ELF-1 (cell line): Measurements from ENCODE around the gene ZBTB17.
"Not testable (repeated sequence)": the region's sequence is repeated elsewhere in the genome, so short reads cannot be mapped to it uniquely, and the experiment has no call there.

ENCODE experiments used
- DNase-seq: peaks from one replicate; pipeline ENCODE4 v3.0.0-alpha.2; 2016; ENCODE audit warnings: low read depth, low spot score

Gene ZBTB17

DNA sequence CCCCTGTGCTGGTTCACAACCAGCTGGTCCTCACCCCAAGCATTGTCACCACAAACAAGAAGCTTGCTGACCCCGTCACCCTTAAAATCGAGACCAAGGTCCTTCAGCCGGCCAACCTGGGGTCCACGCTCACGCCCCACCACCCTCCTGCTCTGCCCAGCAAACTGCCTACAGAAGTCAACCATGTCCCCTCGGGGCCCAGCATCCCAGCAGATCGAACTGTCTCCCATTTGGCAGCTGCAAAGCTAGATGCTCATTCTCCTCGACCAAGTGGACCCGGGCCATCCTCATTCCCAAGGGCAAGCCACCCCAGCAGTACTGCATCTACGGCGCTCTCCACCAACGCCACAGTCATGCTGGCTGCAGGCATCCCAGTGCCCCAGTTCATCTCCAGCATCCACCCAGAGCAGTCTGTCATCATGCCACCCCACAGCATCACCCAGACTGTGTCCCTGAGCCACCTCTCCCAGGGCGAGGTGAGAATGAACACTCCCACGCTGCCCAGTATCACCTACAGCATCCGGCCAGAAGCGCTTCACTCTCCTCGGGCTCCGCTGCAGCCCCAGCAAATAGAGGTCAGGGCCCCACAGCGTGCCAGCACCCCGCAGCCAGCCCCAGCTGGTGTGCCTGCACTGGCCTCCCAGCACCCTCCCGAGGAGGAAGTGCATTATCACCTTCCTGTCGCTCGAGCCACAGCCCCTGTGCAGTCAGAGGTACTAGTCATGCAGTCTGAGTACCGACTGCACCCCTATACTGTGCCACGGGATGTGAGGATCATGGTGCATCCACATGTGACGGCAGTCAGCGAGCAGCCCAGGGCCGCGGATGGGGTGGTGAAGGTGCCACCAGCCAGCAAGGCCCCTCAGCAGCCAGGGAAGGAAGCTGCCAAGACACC, 40.6 kb downstream of the ZBTB17 start:
- DNase-seq: no peak

DNA sequence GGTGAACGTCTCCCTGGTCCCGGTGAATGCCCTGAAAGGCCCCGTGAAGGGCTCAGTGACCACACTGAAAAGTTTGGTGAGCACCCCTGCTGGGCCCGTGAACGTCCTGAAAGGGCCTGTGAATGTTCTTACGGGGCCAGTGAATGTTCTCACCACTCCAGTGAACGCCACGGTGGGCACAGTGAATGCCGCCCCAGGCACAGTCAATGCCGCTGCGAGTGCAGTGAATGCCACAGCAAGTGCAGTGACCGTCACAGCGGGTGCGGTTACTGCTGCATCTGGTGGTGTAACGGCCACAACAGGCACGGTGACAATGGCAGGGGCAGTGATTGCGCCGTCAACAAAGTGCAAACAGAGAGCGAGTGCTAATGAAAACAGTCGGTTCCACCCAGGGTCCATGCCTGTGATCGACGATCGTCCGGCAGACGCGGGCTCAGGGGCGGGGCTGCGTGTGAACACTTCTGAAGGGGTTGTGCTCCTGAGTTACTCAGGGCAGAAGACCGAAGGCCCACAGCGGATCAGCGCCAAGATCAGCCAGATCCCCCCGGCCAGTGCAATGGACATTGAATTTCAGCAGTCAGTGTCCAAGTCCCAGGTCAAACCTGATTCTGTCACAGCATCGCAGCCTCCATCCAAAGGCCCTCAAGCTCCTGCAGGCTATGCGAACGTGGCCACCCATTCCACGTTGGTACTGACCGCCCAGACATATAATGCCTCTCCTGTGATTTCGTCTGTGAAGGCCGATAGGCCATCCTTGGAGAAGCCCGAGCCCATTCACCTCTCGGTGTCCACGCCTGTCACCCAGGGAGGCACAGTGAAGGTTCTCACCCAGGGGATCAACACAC, 41.5 kb downstream of the ZBTB17 start:
- no peak for DNase-seq

- DNase-seq: no peak
Measured at GRCh38 chr1:15933684-15934083, 42.2 kb downstream of the ZBTB17 start.

DNA sequence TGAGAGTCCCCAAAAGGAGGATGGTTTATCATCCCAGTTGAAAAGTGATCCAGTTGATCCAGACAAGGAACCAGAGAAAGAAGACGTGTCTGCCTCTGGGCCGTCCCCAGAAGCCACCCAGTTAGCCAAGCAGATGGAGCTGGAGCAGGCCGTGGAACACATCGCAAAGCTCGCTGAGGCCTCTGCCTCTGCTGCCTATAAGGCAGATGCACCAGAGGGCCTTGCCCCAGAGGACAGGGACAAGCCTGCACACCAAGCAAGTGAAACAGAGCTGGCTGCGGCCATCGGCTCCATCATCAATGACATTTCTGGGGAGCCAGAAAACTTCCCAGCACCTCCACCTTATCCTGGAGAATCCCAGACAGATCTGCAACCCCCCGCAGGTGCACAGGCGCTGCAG, 43.3 kb downstream of the ZBTB17 start:
- DNase-seq: no peak

DNA sequence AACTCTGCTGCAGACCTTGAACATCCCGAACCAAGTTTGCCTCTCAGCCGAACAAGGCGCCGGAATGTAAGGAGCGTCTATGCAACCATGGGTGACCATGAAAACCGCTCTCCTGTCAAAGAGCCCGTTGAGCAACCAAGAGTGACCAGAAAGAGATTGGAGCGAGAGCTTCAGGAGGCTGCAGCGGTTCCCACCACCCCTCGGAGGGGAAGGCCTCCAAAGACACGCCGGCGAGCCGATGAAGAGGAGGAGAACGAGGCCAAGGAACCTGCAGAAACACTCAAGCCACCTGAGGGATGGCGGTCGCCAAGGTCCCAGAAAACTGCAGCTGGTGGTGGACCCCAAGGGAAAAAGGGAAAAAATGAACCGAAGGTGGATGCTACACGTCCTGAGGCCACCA, 44.0 kb downstream of the ZBTB17 start:
- DNase-seq: no peak

DNA sequence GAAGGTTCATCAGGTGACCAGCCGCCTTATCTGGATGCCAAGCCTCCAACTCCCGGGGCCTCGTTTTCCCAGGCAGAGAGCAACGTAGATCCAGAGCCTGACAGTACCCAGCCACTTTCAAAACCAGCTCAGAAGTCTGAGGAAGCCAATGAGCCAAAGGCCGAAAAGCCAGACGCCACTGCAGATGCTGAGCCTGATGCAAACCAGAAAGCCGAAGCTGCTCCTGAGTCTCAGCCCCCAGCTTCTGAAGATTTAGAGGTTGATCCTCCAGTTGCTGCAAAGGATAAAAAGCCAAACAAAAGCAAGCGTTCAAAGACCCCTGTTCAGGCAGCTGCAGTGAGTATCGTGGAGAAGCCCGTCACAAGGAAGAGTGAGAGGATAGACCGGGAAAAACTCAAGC, 44.5 kb downstream of the ZBTB17 start:
- no peak for DNase-seq

GRCh38 chr1:15928971-15929965, 46.6 kb downstream of the ZBTB17 start:
- DNase-seq: no peak

- not testable (repeated sequence) for DNase-seq
Measured at GRCh38 chr1:15926448-15926847, 49.5 kb downstream of the ZBTB17 start.

GRCh38 chr1:15923241-15923640, 52.7 kb downstream of the ZBTB17 start:
- no peak for DNase-seq

DNA sequence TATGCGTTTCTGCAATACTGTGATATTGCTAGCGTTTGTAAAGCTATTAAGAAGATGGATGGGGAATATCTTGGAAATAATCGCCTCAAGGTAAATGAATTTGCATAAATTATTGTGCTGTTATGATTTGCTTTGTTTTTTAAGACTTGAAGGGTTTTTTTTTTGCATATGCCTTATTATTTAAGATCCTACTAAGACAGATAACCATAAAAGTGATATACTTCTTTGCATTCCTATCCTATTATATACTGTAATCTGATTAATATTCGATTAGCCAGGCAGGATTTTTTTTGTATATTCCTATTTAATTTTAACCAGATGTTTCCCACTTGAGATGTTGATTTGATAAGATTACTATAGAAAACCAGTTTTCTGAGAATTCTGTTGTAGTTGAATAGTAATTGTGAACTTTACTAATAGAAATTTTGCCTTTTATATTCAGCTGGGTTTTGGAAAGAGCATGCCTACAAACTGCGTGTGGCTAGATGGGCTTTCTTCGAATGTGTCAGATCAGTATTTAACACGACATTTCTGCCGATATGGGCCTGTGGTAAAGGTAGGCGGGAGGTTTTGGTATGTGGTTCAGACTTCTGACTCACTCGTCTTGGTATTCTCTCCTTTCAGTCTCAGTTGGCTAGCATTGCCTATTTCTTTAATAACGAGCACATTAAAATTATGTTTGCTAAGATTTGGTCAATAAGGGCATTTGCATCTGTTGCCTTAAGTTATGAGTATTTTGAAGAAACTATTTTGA, 56.8 kb downstream of the ZBTB17 start:
- no peak for DNase-seq

- DNase-seq: no peak
Measured at GRCh38 chr1:15916916-15917315, 59.0 kb downstream of the ZBTB17 start.

DNA sequence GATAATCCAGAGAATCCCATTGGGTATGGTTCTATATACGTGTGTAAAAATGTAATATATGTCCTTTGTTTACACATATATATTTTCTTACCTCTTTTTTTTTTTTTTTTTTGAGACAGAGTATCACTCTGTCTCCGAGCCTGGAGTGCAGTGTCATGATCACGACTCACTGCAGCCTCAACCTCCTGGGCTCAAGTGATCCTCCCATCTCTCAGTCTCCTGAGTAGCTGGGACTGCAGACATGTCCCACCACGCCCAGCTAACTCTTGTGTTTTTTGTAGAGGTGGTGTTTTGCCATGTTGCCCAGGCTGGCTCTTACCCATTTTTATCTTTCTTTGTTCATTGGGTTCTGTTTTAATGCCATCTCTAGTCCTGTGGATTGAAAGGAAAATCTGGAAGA, 59.5 kb downstream of the ZBTB17 start:
- no peak for DNase-seq

- no peak for DNase-seq
Measured at GRCh38 chr1:15915991-15916390, 59.9 kb downstream of the ZBTB17 start.

DNA sequence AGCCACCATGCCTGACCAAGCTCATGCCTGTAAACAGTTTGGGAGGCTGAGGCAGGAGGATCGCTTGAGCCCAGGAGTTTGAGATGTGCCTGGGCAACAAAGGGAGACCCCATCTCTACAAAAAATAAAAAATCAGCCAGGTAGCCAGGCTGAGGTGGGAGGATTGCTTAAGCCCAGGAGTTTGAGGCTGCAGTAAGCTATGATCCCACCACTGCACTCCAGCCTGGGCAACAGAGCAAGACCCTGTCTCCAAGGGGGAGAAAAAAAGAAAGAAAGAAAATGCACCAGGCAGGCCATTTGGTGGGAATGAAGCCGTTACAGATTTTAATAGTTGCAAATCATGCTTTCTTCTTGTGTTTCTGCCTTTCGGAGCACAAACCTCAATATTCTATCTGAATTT, 62.3 kb downstream of the ZBTB17 start:
- not testable (repeated sequence) for DNase-seq

GRCh38 chr1:15911927-15912326, 64.0 kb downstream of the ZBTB17 start:
- no peak for DNase-seq

DNA sequence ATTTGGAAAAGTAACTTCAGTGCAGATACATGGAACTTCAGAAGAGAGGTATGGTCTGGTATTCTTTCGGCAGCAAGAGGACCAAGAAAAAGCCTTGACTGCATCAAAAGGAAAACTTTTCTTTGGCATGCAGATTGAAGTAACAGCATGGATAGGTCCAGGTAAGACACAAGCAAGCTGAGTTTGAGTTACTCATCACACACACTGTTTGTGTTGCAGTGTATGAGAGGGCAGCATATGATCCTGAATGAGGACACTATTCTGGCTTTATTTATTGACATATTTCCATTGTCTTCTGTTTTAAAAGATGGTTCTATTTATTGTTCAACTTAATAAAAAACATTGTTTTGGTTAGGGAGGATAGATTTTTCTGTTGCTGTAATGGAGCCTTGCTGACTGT, 64.8 kb downstream of the ZBTB17 start:
- DNase-seq: no peak

DNA sequence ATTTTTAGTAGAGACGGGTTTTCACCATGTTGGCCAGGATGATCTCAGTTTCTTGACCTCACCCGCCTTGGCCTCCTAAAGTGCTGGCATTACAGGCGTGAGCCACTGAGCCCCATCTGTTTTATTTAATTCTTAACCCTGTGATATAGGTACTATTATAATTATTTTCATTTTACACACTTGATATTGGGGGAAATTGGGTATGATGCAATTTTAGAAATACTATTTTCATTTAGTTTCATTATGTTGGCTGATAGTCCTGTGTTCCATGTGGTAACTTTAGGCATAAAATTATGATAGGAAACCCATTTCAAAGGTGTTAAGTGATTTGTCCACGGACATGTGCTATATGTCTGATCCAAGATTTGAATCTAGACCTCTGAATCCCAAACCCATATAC, 67.3 kb downstream of the ZBTB17 start:
- no peak for DNase-seq

GRCh38 chr1:15902882-15903281, 73.0 kb downstream of the ZBTB17 start:
- no peak for DNase-seq

- DNase-seq: no peak
Measured at GRCh38 chr1:15900662-15901279, 75.1 kb downstream of the ZBTB17 start.

DNA sequence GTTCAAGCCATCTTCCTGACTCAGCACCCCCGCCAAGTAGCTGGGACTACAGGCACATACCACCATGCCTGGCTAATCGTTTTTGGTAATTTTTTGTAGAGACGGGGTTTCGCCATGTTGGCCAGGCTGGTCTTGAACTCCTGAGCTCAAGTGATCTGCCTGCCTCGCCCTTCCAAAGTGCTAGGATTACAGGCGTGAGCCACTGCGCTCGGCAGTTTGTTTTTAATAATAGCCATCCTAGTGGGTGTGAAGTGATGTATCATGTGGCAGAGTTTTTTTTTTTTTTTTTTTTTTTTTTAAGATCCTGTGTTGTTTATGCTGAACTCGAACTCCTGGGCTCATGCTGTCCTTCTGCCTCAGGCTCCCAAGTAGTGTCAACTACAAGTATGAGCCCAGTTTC, 76.6 kb downstream of the ZBTB17 start:
- no peak for DNase-seq
